Stimulated activated CD4-positive, alpha-beta T cell treated with anti-CD3 and anti-CD28 coated beads, Interleukin-15, amount 100 ng/mL, for 1 hour (primary cell): ENCODE results near the gene CHD6.

Experiments
- DNase-seq, 2 donors: peaks; one replicate each; pipeline ENCODE4 v3.0.0-alpha.2; 2020; ENCODE audit warnings: low read depth in 1 of 2, low spot score in 1 of 2

The CHD6 gene

GRCh38 chr20:41617902-41618806 lies at the start of gene CHD6:
TSS of gene CHD6 (minus strand) at chr20:41618377. CDS start at chr20:41551337, 67,040 bp downstream.
- DNase-seq, result peak; percentile 97 to 98

GRCh38 chr20:41664584-41664983 lies 46.4 kb upstream of the CHD6 start:
- no peak for DNase-seq

- no peak for DNase-seq
These were observed 39.5 kb upstream of the CHD6 start for GRCh38 chr20:41657655-41658054.

- DNase-seq, result no peak
These were observed 37.9 kb upstream of the CHD6 start for GRCh38 chr20:41655962-41656618.

- DNase-seq, result no peak
These were observed 36.7 kb upstream of the CHD6 start for GRCh38 chr20:41654884-41655283.

GRCh38 chr20:41654292-41654691 lies 36.1 kb upstream of the CHD6 start:
- DNase-seq, result no peak

- DNase-seq, result no peak
These were observed 32.2 kb upstream of the CHD6 start for GRCh38 chr20:41650231-41650948.

GRCh38 chr20:41649489-41649888 lies 31.3 kb upstream of the CHD6 start:
- DNase-seq, result no peak

- DNase-seq, result no peak
These were observed 27.2 kb upstream of the CHD6 start for GRCh38 chr20:41645372-41645771.

- no peak for DNase-seq
These were observed 25.3 kb upstream of the CHD6 start for GRCh38 chr20:41643504-41643938.

GRCh38 chr20:41639630-41640029 lies 21.5 kb upstream of the CHD6 start:
- no peak for DNase-seq

GRCh38 chr20:41638456-41638855 lies 20.3 kb upstream of the CHD6 start:
- DNase-seq, result no peak

- no peak for DNase-seq
These were observed 17.0 kb upstream of the CHD6 start for GRCh38 chr20:41635158-41635557.

GRCh38 chr20:41632896-41633295 lies 14.7 kb upstream of the CHD6 start:
- DNase-seq, result no peak

- DNase-seq, result no peak
These were observed 13.6 kb upstream of the CHD6 start for GRCh38 chr20:41631826-41632225.

GRCh38 chr20:41630846-41631245 lies 12.7 kb upstream of the CHD6 start:
- no peak for DNase-seq

- no peak for DNase-seq
These were observed 9.6 kb upstream of the CHD6 start for GRCh38 chr20:41627611-41628244.

- DNase-seq, result no peak
These were observed 8.9 kb upstream of the CHD6 start for GRCh38 chr20:41627001-41627495.

- no peak for DNase-seq
These were observed 5.6 kb upstream of the CHD6 start for GRCh38 chr20:41623625-41624375.

- DNase-seq, result no peak
These were observed 4.4 kb upstream of the CHD6 start for GRCh38 chr20:41622584-41622983.
